Measurements from ENCODE around the gene RC3H1. TPM values are rescaled to one million over a fixed set of nuclear protein-coding genes. Genes with fewer than 3 reads are reported as not detected.

RC3H1 gene
- total and polyA plus RNA-seq, 2 donors: 3.7 to 43.3 TPM

Small RNA genes lying within 50 kb of the gene (small RNA-seq; reads per million reads assigned to genes)
- gene RNA5SP67 (not detected), gene RNA5SP68 (not detected)

Other genes with a start within 250 kb of the RC3H1 start
- gene DARS2, start 197.7 kb downstream of the RC3H1 start, total RNA-seq: 17.0 TPM
- 6.5 TPM for gene DARS2, start 197.7 kb downstream of the RC3H1 start, polyA plus RNA-seq
- 26.3 TPM for gene CENPL, start 197.5 kb downstream of the RC3H1 start, total RNA-seq
- gene CENPL, start 197.5 kb downstream of the RC3H1 start, polyA plus RNA-seq: 3.7 TPM
- gene GAS5, start 154.4 kb downstream of the RC3H1 start, total RNA-seq: 317 TPM
- 610 TPM for gene GAS5, start 154.4 kb downstream of the RC3H1 start, polyA plus RNA-seq
- gene ZBTB37, start 154.0 kb downstream of the RC3H1 start, total RNA-seq: 32.8 TPM
- 1.3 TPM for gene ZBTB37, start 154.0 kb downstream of the RC3H1 start, polyA plus RNA-seq
- not detected for gene SERPINC1, start 105.0 kb downstream of the RC3H1 start, total RNA-seq
- gene SERPINC1, start 105.0 kb downstream of the RC3H1 start, polyA plus RNA-seq: 1.4 TPM
- gene RABGAP1L, start 137.2 kb upstream of the RC3H1 start, total RNA-seq: 102 TPM
- gene RABGAP1L, start 137.2 kb upstream of the RC3H1 start, polyA plus RNA-seq: 14.5 TPM